RWPE2 (cell line): ENCODE data around the gene NRBF2.

ENCODE experiments used
- ATAC-seq: fragments of 200-7000 bp; cut with Tn5 transposase; 3 replicates; pipeline ENCODE4 v1.9.1; 2021; ENCODE audit warnings: low read depth
- DNase-seq: peaks from one replicate; pipeline ENCODE4 v3.0.0-alpha.2; 2020; ENCODE audit warnings: low spot score
- H3K27ac ChIP-seq: fragments of 450-650 bp; 2 replicates; pipeline ENCODE4 v1.5.1; 2017; ENCODE audit warnings: mild to moderate bottlenecking; ENCODE audit not compliant: poor library complexity, severe bottlenecking
- H3K27me3 ChIP-seq: fragments of 250-450 bp; sonication (Bioruptor Pico); 2 replicates; pipeline ENCODE4 v1.5.1; 2021; ENCODE audit warnings: mild to moderate bottlenecking, moderate library complexity; ENCODE audit not compliant: insufficient read depth, poor library complexity, severe bottlenecking
- H3K36me3 ChIP-seq: fragments of 250-450 bp; sonication (Bioruptor Pico); 2 replicates; pipeline ENCODE4 v1.5.1; 2020; ENCODE audit warnings: low read depth, mild to moderate bottlenecking, moderate library complexity
- H3K4me1 ChIP-seq: fragments of 250-450 bp; sonication (Bioruptor Pico); 2 replicates; pipeline ENCODE4 v1.5.1; 2021; ENCODE audit warnings: mild to moderate bottlenecking, moderate library complexity; ENCODE audit not compliant: insufficient read depth, poor library complexity, severe bottlenecking
- H3K4me3 ChIP-seq: fragments of 250-450 bp; sonication (Bioruptor Pico); 2 replicates; pipeline ENCODE4 v1.5.1; 2021; ENCODE audit warnings: mild to moderate bottlenecking, moderate library complexity; ENCODE audit not compliant: severe bottlenecking
- H3K9me3 ChIP-seq: fragments of 250-450 bp; sonication (Bioruptor Pico); 2 replicates; pipeline ENCODE4 v1.5.1; 2021; ENCODE audit warnings: mild to moderate bottlenecking, moderate library complexity; ENCODE audit not compliant: severe bottlenecking
- CTCF ChIP-seq: fragments of 450-650 bp; IDR thresholded peaks from one replicate; pipeline ENCODE4 v1.5.1; 2017; ENCODE audit warnings: mild to moderate bottlenecking, moderate library complexity; ENCODE audit not compliant: poor library complexity, severe bottlenecking

The NRBF2 gene

GRCh38 chr10:63173468-63174232 is 40.5 kb downstream of the NRBF2 start:
- Histone ChIP-seq H3K4me1 (no peaks in the 10 kb centered on the region), H3K27ac (no peak overlapping the region), H3K36me3 (peaks cover 81% of the 10 kb centered on the region), H3K4me3 (no peak overlapping the region), H3K9me3 (no peaks in the 10 kb centered on the region), H3K27me3 (no peaks in the 10 kb centered on the region)
- no peak for ATAC-seq
- no peak for DNase-seq
- TF ChIP-seq CTCF: no peak

GRCh38 chr10:63175534-63175933 is 42.4 kb downstream of the NRBF2 start:
- no peak; the same call in 2 of the 3 replicates for ATAC-seq
- Histone ChIP-seq H3K4me1 (no peaks in the 10 kb centered on the region), H3K27me3 (no peaks in the 10 kb centered on the region), H3K27ac (no peak overlapping the region), H3K4me3 (no peak overlapping the region), H3K9me3 (no peaks in the 10 kb centered on the region), H3K36me3 (peaks cover 82% of the 10 kb centered on the region)
- no peak for TF ChIP-seq CTCF
- no peak for DNase-seq

- no peak for TF ChIP-seq CTCF
- peaks cover 90% of the 10 kb centered on the region for H3K36me3 ChIP-seq
- H3K27ac ChIP-seq: no peak overlapping the region
- ATAC-seq (no peak), DNase-seq (no peak)
- H3K4me1 ChIP-seq: no peaks in the 10 kb centered on the region
- H3K27me3 ChIP-seq: no peaks in the 10 kb centered on the region
- no peak overlapping the region for H3K4me3 ChIP-seq
- H3K9me3 ChIP-seq: no peaks in the 10 kb centered on the region
Measured at GRCh38 chr10:63192826-63193225, 59.7 kb downstream of the NRBF2 start.

- no peaks in the 10 kb centered on the region for H3K27me3 ChIP-seq
- no peak overlapping the region for H3K4me3 ChIP-seq
- no peaks in the 10 kb centered on the region for H3K4me1 ChIP-seq
- TF ChIP-seq CTCF: no peak
- peaks cover 94% of the 10 kb centered on the region for H3K36me3 ChIP-seq
- no peak for ATAC-seq
- H3K27ac ChIP-seq: no peak overlapping the region
- DNase-seq: no peak
- H3K9me3 ChIP-seq: no peaks in the 10 kb centered on the region
Measured at GRCh38 chr10:63197344-63198092, 64.4 kb downstream of the NRBF2 start.

- Histone ChIP-seq H3K27me3 (no peaks in the 10 kb centered on the region), H3K9me3 (no peaks in the 10 kb centered on the region), H3K36me3 (peaks cover 78% of the 10 kb centered on the region), H3K4me1 (no peaks in the 10 kb centered on the region), H3K27ac (no peak overlapping the region), H3K4me3 (no peak overlapping the region)
- DNase-seq (no peak), ATAC-seq (no peak)
- no peak for TF ChIP-seq CTCF
Measured at GRCh38 chr10:63199716-63200115, 66.6 kb downstream of the NRBF2 start.
